ENCODE data around the gene FLOT2.
"Not testable (repeated sequence)": the region's sequence is repeated elsewhere in the genome, so short reads cannot be mapped to it uniquely, and the experiment has no call there.

FLOT2 gene

GRCh38 chr17:28883967-28884702, 13.4 kb downstream of the FLOT2 start:
- H3K4me1 ChIP-seq (ENCODE audit: insufficient read depth, low read length) = peaks cover 4% of the 10 kb centered on the region
- peaks cover 4% of the 10 kb centered on the region for H3K9me3 ChIP-seq (ENCODE audit: low read length)
- no peaks in the 10 kb centered on the region for H3K27me3 ChIP-seq (ENCODE audit: insufficient read depth, low read length)
- H2AFZ ChIP-seq (ENCODE audit: low read depth, low read length) = no peak overlapping the region
- H3K4me3 ChIP-seq (ENCODE audit: low read length) = no peak overlapping the region
- peaks cover 72% of the 10 kb centered on the region for H3K36me3 ChIP-seq (ENCODE audit: insufficient read depth, low read length)

GRCh38 chr17:28882154-28882895, 15.2 kb downstream of the FLOT2 start:
- H3K9me3 ChIP-seq (ENCODE audit: low read length) = peaks cover 9% of the 10 kb centered on the region
- peaks cover 80% of the 10 kb centered on the region for H3K36me3 ChIP-seq (ENCODE audit: insufficient read depth, low read length)
- no peaks in the 10 kb centered on the region for H3K27me3 ChIP-seq (ENCODE audit: insufficient read depth, low read length)
- peaks cover 1% of the 10 kb centered on the region for H3K4me1 ChIP-seq (ENCODE audit: insufficient read depth, low read length)
- no peak overlapping the region for H2AFZ ChIP-seq (ENCODE audit: low read depth, low read length)
- H3K4me3 ChIP-seq (ENCODE audit: low read length) = no peak overlapping the region

GRCh38 chr17:28881533-28882056, 15.9 kb downstream of the FLOT2 start:
- Histone ChIP-seq H3K36me3 (ENCODE audit: insufficient read depth, low read length) (peaks cover 80% of the 10 kb centered on the region), H3K4me1 (ENCODE audit: insufficient read depth, low read length) (no peaks in the 10 kb centered on the region), H3K4me3 (ENCODE audit: low read length) (no peak overlapping the region), H2AFZ (ENCODE audit: low read depth, low read length) (no peak overlapping the region), H3K27me3 (ENCODE audit: insufficient read depth, low read length) (no peaks in the 10 kb centered on the region), H3K9me3 (ENCODE audit: low read length) (peaks cover 9% of the 10 kb centered on the region)

GRCh38 chr17:28880572-28880945, 17.0 kb downstream of the FLOT2 start:
- no peak overlapping the region for H3K4me3 ChIP-seq (ENCODE audit: low read length)
- peaks cover 9% of the 10 kb centered on the region for H3K9me3 ChIP-seq (ENCODE audit: low read length)
- peaks cover 75% of the 10 kb centered on the region for H3K36me3 ChIP-seq (ENCODE audit: insufficient read depth, low read length)
- no peaks in the 10 kb centered on the region for H3K4me1 ChIP-seq (ENCODE audit: insufficient read depth, low read length)
- no peak overlapping the region for H2AFZ ChIP-seq (ENCODE audit: low read depth, low read length)
- H3K27me3 ChIP-seq (ENCODE audit: insufficient read depth, low read length) = no peaks in the 10 kb centered on the region

GRCh38 chr17:28879886-28880571, 17.5 kb downstream of the FLOT2 start:
- H3K4me3 ChIP-seq (ENCODE audit: low read length) = no peak overlapping the region
- H3K27me3 ChIP-seq (ENCODE audit: insufficient read depth, low read length) = no peaks in the 10 kb centered on the region
- no peak overlapping the region for H2AFZ ChIP-seq (ENCODE audit: low read depth, low read length)
- peaks cover 9% of the 10 kb centered on the region for H3K9me3 ChIP-seq (ENCODE audit: low read length)
- no peaks in the 10 kb centered on the region for H3K4me1 ChIP-seq (ENCODE audit: insufficient read depth, low read length)
- peaks cover 70% of the 10 kb centered on the region for H3K36me3 ChIP-seq (ENCODE audit: insufficient read depth, low read length)

GRCh38 chr17:28878981-28879380, 18.6 kb downstream of the FLOT2 start:
- Histone ChIP-seq H2AFZ (ENCODE audit: low read depth, low read length) (no peak overlapping the region), H3K9me3 (ENCODE audit: low read length) (peaks cover 9% of the 10 kb centered on the region), H3K4me1 (ENCODE audit: insufficient read depth, low read length) (no peaks in the 10 kb centered on the region), H3K36me3 (ENCODE audit: insufficient read depth, low read length) (peaks cover 60% of the 10 kb centered on the region), H3K27me3 (ENCODE audit: insufficient read depth, low read length) (no peaks in the 10 kb centered on the region), H3K4me3 (ENCODE audit: low read length) (no peak overlapping the region)

- H3K4me3 ChIP-seq (ENCODE audit: low read length) = no peak overlapping the region
- H3K9me3 ChIP-seq (ENCODE audit: low read length) = peaks cover 9% of the 10 kb centered on the region
- peaks cover 53% of the 10 kb centered on the region for H3K36me3 ChIP-seq (ENCODE audit: insufficient read depth, low read length)
- no peaks in the 10 kb centered on the region for H3K4me1 ChIP-seq (ENCODE audit: insufficient read depth, low read length)
- H2AFZ ChIP-seq (ENCODE audit: low read depth, low read length) = no peak overlapping the region
- no peaks in the 10 kb centered on the region for H3K27me3 ChIP-seq (ENCODE audit: insufficient read depth, low read length)
These were observed 19.2 kb downstream of the FLOT2 start for GRCh38 chr17:28878158-28878910.

- peaks cover 42% of the 10 kb centered on the region for H3K36me3 ChIP-seq (ENCODE audit: insufficient read depth, low read length)
- not testable (repeated sequence) for H3K4me1 ChIP-seq (ENCODE audit: insufficient read depth, low read length); H3K9me3 ChIP-seq (ENCODE audit: low read length); H3K4me3 ChIP-seq (ENCODE audit: low read length); H2AFZ ChIP-seq (ENCODE audit: low read depth, low read length); H3K27me3 ChIP-seq (ENCODE audit: insufficient read depth, low read length)
These were observed 20.3 kb downstream of the FLOT2 start for GRCh38 chr17:28877150-28877711.

- H3K27me3 ChIP-seq (ENCODE audit: insufficient read depth, low read length) = no peaks in the 10 kb centered on the region
- H3K4me3 ChIP-seq (ENCODE audit: low read length) = no peak overlapping the region
- H3K36me3 ChIP-seq (ENCODE audit: insufficient read depth, low read length) = peaks cover 30% of the 10 kb centered on the region
- peaks cover 5% of the 10 kb centered on the region for H3K9me3 ChIP-seq (ENCODE audit: low read length)
- no peaks in the 10 kb centered on the region for H3K4me1 ChIP-seq (ENCODE audit: insufficient read depth, low read length)
- no peak overlapping the region for H2AFZ ChIP-seq (ENCODE audit: low read depth, low read length)
These were observed 21.5 kb downstream of the FLOT2 start for GRCh38 chr17:28875848-28876550.

- Histone ChIP-seq H3K4me1 (ENCODE audit: insufficient read depth, low read length) (no peaks in the 10 kb centered on the region), H3K9me3 (ENCODE audit: low read length) (peaks cover 5% of the 10 kb centered on the region), H3K4me3 (ENCODE audit: low read length) (no peak overlapping the region), H3K36me3 (ENCODE audit: insufficient read depth, low read length) (peaks cover 17% of the 10 kb centered on the region), H2AFZ (ENCODE audit: low read depth, low read length) (no peak overlapping the region), H3K27me3 (ENCODE audit: insufficient read depth, low read length) (no peaks in the 10 kb centered on the region)
These were observed 22.8 kb downstream of the FLOT2 start for GRCh38 chr17:28874750-28875149.

GRCh38 chr17:28873839-28874238, 23.7 kb downstream of the FLOT2 start:
- Histone ChIP-seq H3K4me1 (ENCODE audit: insufficient read depth, low read length) (no peaks in the 10 kb centered on the region), H3K27me3 (ENCODE audit: insufficient read depth, low read length) (no peaks in the 10 kb centered on the region), H3K4me3 (ENCODE audit: low read length) (no peak overlapping the region), H2AFZ (ENCODE audit: low read depth, low read length) (no peak overlapping the region), H3K36me3 (ENCODE audit: insufficient read depth, low read length) (peaks cover 8% of the 10 kb centered on the region), H3K9me3 (ENCODE audit: low read length) (peaks cover 5% of the 10 kb centered on the region)

GRCh38 chr17:28871056-28871579, 26.4 kb downstream of the FLOT2 start:
- H3K36me3 ChIP-seq (ENCODE audit: insufficient read depth, low read length) = no peaks in the 10 kb centered on the region
- no peak overlapping the region for H3K4me3 ChIP-seq (ENCODE audit: low read length)
- H2AFZ ChIP-seq (ENCODE audit: low read depth, low read length) = no peak overlapping the region
- H3K4me1 ChIP-seq (ENCODE audit: insufficient read depth, low read length) = no peaks in the 10 kb centered on the region
- H3K27me3 ChIP-seq (ENCODE audit: insufficient read depth, low read length) = no peaks in the 10 kb centered on the region
- no peaks in the 10 kb centered on the region for H3K9me3 ChIP-seq (ENCODE audit: low read length)

All from neuron (in vitro differentiated cells).